ENCODE measurements around the gene VWA3A. TPM values are rescaled to one million over a fixed set of nuclear protein-coding genes. Genes with fewer than 3 reads are reported as not detected.
"Not testable (repeated sequence)": the region's sequence is repeated elsewhere in the genome, so short reads cannot be mapped to it uniquely, and the experiment has no call there.

The VWA3A gene
- total RNA-seq, 2 donors from 2014 or later, result 0.33 to 0.52 TPM

GRCh38 chr16:22103441-22103840 lies 11.1 kb downstream of the VWA3A start:
- Histone ChIP-seq H3K36me3 (replicated peaks in 1 of 2; ENCODE audit: insufficient read depth in 1 of 2, low read depth in 2 of 2) (no peaks in the 10 kb centered on the region), H3K9me3 (no peaks in the 10 kb centered on the region), H3K27me3 (no peaks in the 10 kb centered on the region), H3K4me1 (no peaks in the 10 kb centered on the region), H3K4me3 (no peak overlapping the region), H3K27ac (no peak overlapping the region)
- no peak for TF ChIP-seq CTCF (IDR thresholded peaks at IDR 0.05)
- no peak for TF ChIP-seq POLR2A (IDR thresholded peaks at IDR 0.05)
- WGBS, 2 donors, result 92 to 100% methylated on average over 1 of the region's 1 CpG
- no peak for DNase-seq
- intact Hi-C loops (cut with DNase I), result no loop called here
- ATAC-seq, result no peak

GRCh38 chr16:22109258-22109898 lies 17.0 kb downstream of the VWA3A start:
- H3K27me3 ChIP-seq, result no peaks in the 10 kb centered on the region
- no peak for ATAC-seq
- intact Hi-C loops (cut with DNase I), result no loop called here
- 37 to 40% methylated on average over 4 of the region's 4 CpGs for WGBS, 2 donors
- H3K9me3 ChIP-seq, result no peaks in the 10 kb centered on the region
- no peak overlapping the region for H3K27ac ChIP-seq
- no peak for DNase-seq
- H3K4me1 ChIP-seq, result no peaks in the 10 kb centered on the region
- H3K36me3 ChIP-seq (replicated peaks in 1 of 2; ENCODE audit: insufficient read depth in 1 of 2, low read depth in 2 of 2), result no peaks in the 10 kb centered on the region
- TF ChIP-seq POLR2A (IDR thresholded peaks at IDR 0.05) (no peak), CTCF (IDR thresholded peaks at IDR 0.05) (no peak)
- no peak overlapping the region for H3K4me3 ChIP-seq

GRCh38 chr16:22111629-22112028 lies 19.3 kb downstream of the VWA3A start:
- H3K4me3 ChIP-seq; intact Hi-C loops (cut with DNase I); H3K27me3 ChIP-seq; H3K4me1 ChIP-seq; H3K27ac ChIP-seq; H3K36me3 ChIP-seq (replicated peaks in 1 of 2; ENCODE audit: insufficient read depth in 1 of 2, low read depth in 2 of 2); ATAC-seq; DNase-seq; H3K9me3 ChIP-seq: not testable (repeated sequence)
- 68 to 78% methylated on average over 5 of the region's 5 CpGs for WGBS, 2 donors

GRCh38 chr16:22116095-22116700 lies 23.9 kb downstream of the VWA3A start:
- ATAC-seq (no peak), DNase-seq (no peak)
- H3K36me3 ChIP-seq (replicated peaks in 1 of 2; ENCODE audit: insufficient read depth in 1 of 2, low read depth in 2 of 2), result no peaks in the 10 kb centered on the region
- WGBS, 2 donors, result 68 to 75% methylated on average over 1 to 2 of the region's 2 CpGs
- no peaks in the 10 kb centered on the region for H3K27me3 ChIP-seq
- intact Hi-C loops (cut with DNase I), result no loop called here
- no peak for TF ChIP-seq POLR2A (IDR thresholded peaks at IDR 0.05)
- TF ChIP-seq CTCF (IDR thresholded peaks at IDR 0.05), result no peak
- no peak overlapping the region for H3K27ac ChIP-seq
- H3K4me1 ChIP-seq, result no peaks in the 10 kb centered on the region
- H3K9me3 ChIP-seq, result no peaks in the 10 kb centered on the region
- no peak overlapping the region for H3K4me3 ChIP-seq

GRCh38 chr16:22117609-22118008 lies 25.3 kb downstream of the VWA3A start:
- intact Hi-C loops (cut with DNase I), result no loop called here
- TF ChIP-seq POLR2A (IDR thresholded peaks at IDR 0.05) (no peak), CTCF (IDR thresholded peaks at IDR 0.05) (no peak)
- DNase-seq, result no peak
- H3K36me3 ChIP-seq (replicated peaks in 1 of 2; ENCODE audit: insufficient read depth in 1 of 2, low read depth in 2 of 2), result no peaks in the 10 kb centered on the region
- ATAC-seq, result no peak
- no peaks in the 10 kb centered on the region for H3K27me3 ChIP-seq
- H3K4me1 ChIP-seq, result no peaks in the 10 kb centered on the region
- H3K9me3 ChIP-seq, result no peaks in the 10 kb centered on the region
- no peak overlapping the region for H3K27ac ChIP-seq
- WGBS, 2 donors, result 63 to 67% methylated on average over 2 of the region's 2 CpGs
- no peak overlapping the region for H3K4me3 ChIP-seq

Measured in body of pancreas (tissue), 4 donors.